GM19035 (cell line): Measurements from ENCODE around the gene FRMD4A.
"Not testable (repeated sequence)": the region's sequence is repeated elsewhere in the genome, so short reads cannot be mapped to it uniquely, and the experiment has no call there.

Source experiments
- ATAC-seq: cut with Tn5 transposase; IDR thresholded peaks from one replicate; pipeline ENCODE4 v1.9.1; 2021; ENCODE audit not compliant: unreplicated experiment

The FRMD4A gene

GRCh38 chr10:13831711-13832141 is 499.0 kb downstream of the FRMD4A start:
- ATAC-seq = no peak

GRCh38 chr10:13830385-13830784 is 500.3 kb downstream of the FRMD4A start:
- no peak for ATAC-seq

GRCh38 chr10:13829790-13830189 is 500.9 kb downstream of the FRMD4A start:
- no peak for ATAC-seq

- ATAC-seq = not testable (repeated sequence)
Observed at GRCh38 chr10:13828284-13828683, 502.4 kb downstream of the FRMD4A start.

GRCh38 chr10:13827076-13827797 is 503.5 kb downstream of the FRMD4A start:
- ATAC-seq = no peak

GRCh38 chr10:13823709-13824405 is 506.9 kb downstream of the FRMD4A start:
- ATAC-seq = no peak

- no peak for ATAC-seq
Observed at GRCh38 chr10:13823096-13823708, 507.5 kb downstream of the FRMD4A start.

- ATAC-seq = no peak
Observed at GRCh38 chr10:13822490-13822889, 508.2 kb downstream of the FRMD4A start.

GRCh38 chr10:13820964-13821337 is 509.8 kb downstream of the FRMD4A start:
- no peak for ATAC-seq

GRCh38 chr10:13820119-13820963 is 510.4 kb downstream of the FRMD4A start:
- no peak for ATAC-seq

GRCh38 chr10:13816195-13816925 is 514.4 kb downstream of the FRMD4A start:
- no peak for ATAC-seq

GRCh38 chr10:13815756-13816155 is 515.0 kb downstream of the FRMD4A start:
- no peak for ATAC-seq

- ATAC-seq = no peak
Observed at GRCh38 chr10:13813550-13813949, 517.2 kb downstream of the FRMD4A start.

GRCh38 chr10:13812804-13813203 is 517.9 kb downstream of the FRMD4A start:
- no peak for ATAC-seq

- ATAC-seq = no peak
Observed at GRCh38 chr10:13810568-13810967, 520.2 kb downstream of the FRMD4A start.

- no peak for ATAC-seq
Observed at GRCh38 chr10:13809427-13809826, 521.3 kb downstream of the FRMD4A start.

GRCh38 chr10:13808556-13809391 is 522.0 kb downstream of the FRMD4A start:
- ATAC-seq = no peak

GRCh38 chr10:13806419-13806818 is 524.3 kb downstream of the FRMD4A start:
- no peak for ATAC-seq
